Mesothelial cell of epicardium (in vitro differentiated cells): ENCODE data around the gene ABCC6. TPM values are rescaled to one million over a fixed set of nuclear protein-coding genes. Genes with fewer than 3 reads are reported as not detected.
"Not testable (repeated sequence)": the region's sequence is repeated elsewhere in the genome, so short reads cannot be mapped to it uniquely, and the experiment has no call there.

Experiments
- DNase-seq, 2 experiments: peaks; one replicate each; pipeline ENCODE4 v3.0.0; 2021; ENCODE audit warnings: low spot score in 2 of 2; ENCODE audit not compliant: unreplicated experiment in 2 of 2
- H3K27ac Mint-ChIP-seq: 2 replicates; pipeline ENCODE4 v1.8.0; 2021; ENCODE audit warnings: mixed read lengths
- H3K27me3 Mint-ChIP-seq: 2 replicates; pipeline ENCODE4 v1.8.0; 2021; ENCODE audit warnings: low read depth, mixed read lengths
- H3K36me3 Mint-ChIP-seq: 2 replicates; pipeline ENCODE4 v1.8.0; 2021; ENCODE audit warnings: mixed read lengths
- H3K4me1 Mint-ChIP-seq: 2 replicates; pipeline ENCODE4 v1.8.0; 2021; ENCODE audit warnings: mixed read lengths
- H3K4me3 Mint-ChIP-seq: 2 replicates; pipeline ENCODE4 v1.8.0; 2021; ENCODE audit warnings: mild to moderate bottlenecking, moderate library complexity, mixed read lengths
- H3K9me3 Mint-ChIP-seq: 2 replicates; pipeline ENCODE4 v1.8.0; 2021; ENCODE audit warnings: mixed read lengths
- total RNA-seq: library from RNA; stranded (reverse); gene quantifications from 3 replicates; pipeline ENCODE4 v1.2.1, GENCODE V29; 2021
- TF ChIP-seq, protein P1 (sequence below): fragments of 200-600 bp; sonication (generic); IDR thresholded peaks from one replicate; pipeline ENCODE4 v1.5.0; 2021; ENCODE audit warnings: antibody characterized with exemption; ENCODE audit not compliant: unreplicated experiment

The ABCC6 gene
- total RNA-seq, 1 donor from 2014 or later: 3.2 TPM

DNA sequence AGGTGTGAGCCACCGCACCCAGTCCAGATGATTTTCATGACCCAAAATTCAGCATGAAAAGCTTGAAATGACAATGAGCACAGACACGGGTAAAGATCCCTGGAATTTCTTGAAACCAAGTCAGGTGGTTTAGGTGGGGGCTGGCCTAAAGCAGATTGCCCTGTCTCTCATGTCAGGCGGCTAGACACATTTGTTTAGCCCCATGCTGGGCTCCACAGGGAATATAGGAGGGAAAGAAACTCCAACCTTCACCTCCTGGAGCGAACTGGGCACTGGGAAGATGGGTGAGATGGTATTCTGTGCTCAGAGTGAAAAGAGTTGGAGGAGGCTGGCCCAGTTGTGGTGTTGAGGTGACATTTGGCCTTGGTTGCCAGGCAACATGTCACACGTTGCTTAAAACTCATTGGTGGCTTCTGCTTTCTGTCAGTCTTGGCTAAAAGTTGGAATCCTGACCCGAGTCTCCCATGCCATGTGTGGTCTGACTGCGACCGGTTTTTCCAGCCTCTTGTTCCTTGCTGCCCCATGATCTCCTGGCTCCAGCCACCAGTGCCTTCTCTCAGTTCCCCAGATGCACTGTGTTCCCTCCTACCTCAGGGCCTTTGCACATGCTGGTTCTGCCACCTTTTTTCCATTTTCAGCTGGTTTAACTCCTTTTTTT lies 113.7 kb downstream of the ABCC6 start:
- H3K36me3 Mint-ChIP-seq: peaks cover 43% of the 10 kb centered on the region
- TF ChIP-seq, protein P1, sequence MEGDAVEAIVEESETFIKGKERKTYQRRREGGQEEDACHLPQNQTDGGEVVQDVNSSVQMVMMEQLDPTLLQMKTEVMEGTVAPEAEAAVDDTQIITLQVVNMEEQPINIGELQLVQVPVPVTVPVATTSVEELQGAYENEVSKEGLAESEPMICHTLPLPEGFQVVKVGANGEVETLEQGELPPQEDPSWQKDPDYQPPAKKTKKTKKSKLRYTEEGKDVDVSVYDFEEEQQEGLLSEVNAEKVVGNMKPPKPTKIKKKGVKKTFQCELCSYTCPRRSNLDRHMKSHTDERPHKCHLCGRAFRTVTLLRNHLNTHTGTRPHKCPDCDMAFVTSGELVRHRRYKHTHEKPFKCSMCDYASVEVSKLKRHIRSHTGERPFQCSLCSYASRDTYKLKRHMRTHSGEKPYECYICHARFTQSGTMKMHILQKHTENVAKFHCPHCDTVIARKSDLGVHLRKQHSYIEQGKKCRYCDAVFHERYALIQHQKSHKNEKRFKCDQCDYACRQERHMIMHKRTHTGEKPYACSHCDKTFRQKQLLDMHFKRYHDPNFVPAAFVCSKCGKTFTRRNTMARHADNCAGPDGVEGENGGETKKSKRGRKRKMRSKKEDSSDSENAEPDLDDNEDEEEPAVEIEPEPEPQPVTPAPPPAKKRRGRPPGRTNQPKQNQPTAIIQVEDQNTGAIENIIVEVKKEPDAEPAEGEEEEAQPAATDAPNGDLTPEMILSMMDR: no peak
- no peaks in the 10 kb centered on the region for H3K4me1 Mint-ChIP-seq
- DNase-seq: no peak
- H3K27me3 Mint-ChIP-seq: no peaks in the 10 kb centered on the region
- no peak overlapping the region for H3K4me3 Mint-ChIP-seq
- H3K27ac Mint-ChIP-seq: no peak overlapping the region
- H3K9me3 Mint-ChIP-seq: no peaks in the 10 kb centered on the region

DNA sequence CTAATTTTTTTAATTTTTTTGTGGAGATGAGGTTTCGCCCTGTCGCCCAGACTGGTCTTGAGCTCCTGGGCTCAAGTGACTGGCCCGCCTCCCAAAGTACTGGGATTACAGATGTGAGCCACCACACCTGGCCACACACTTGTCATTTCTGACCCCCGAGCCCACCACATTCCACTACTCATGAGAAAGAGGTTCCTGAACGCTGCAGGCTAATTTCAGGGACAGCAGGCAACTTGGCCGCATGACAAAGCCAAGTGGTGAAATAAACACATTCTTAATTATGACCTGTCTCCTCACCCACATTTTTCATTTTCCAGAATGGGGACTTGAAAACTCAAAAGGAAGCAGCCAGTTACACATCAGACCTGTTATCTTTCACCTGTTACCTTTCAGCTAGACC lies 114.5 kb downstream of the ABCC6 start:
- H3K36me3 Mint-ChIP-seq: peaks cover 44% of the 10 kb centered on the region
- no peaks in the 10 kb centered on the region for H3K4me1 Mint-ChIP-seq
- TF ChIP-seq, protein P1: no peak
- no peaks in the 10 kb centered on the region for H3K9me3 Mint-ChIP-seq
- no peak overlapping the region for H3K4me3 Mint-ChIP-seq
- H3K27me3 Mint-ChIP-seq: no peaks in the 10 kb centered on the region
- no peak overlapping the region for H3K27ac Mint-ChIP-seq
- DNase-seq: no peak

DNA sequence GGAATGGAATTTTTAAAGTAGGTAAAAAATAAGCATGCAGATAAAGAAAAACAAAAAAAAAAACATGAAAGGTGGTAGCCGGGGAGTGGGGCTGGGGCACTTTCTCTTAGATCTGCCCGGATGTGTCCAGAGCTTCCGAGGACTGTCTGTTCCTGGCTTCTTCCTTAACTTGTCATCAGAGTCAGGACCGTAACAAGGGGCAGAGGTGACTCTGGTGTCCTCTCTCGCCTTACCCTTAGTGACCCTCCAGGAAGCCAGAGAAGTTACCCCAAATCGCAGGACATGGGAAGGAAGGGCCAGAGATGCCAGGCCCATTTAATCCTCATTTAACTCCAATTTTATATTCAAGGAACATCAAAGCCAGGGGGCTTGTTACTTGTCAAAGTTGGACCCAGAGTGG lies 115.5 kb downstream of the ABCC6 start:
- Mint-ChIP-seq H3K27ac (no peak overlapping the region), H3K36me3 (peaks cover 51% of the 10 kb centered on the region), H3K4me3 (no peak overlapping the region), H3K27me3 (no peaks in the 10 kb centered on the region), H3K9me3 (no peaks in the 10 kb centered on the region), H3K4me1 (no peaks in the 10 kb centered on the region)
- TF ChIP-seq, protein P1: no peak
- no peak for DNase-seq

DNA sequence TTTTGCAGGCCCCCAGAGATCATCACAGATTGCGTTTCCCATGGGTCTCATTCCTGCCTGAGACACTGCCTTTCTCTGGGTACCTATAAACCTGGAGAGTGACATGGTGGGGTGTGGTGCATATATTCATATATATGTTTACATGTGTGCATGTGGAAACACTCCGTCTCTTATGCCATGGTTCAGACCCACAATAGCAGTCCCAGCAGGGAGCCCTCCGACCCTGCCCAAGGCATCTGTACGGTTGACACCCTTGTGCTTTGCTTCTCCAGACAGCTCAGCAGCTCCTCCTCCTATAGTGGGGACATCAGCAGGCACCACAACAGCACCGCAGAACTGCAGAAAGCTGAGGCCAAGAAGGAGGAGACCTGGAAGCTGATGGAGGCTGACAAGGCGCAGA lies 116.8 kb downstream of the ABCC6 start:
- Mint-ChIP-seq H3K4me1 (no peaks in the 10 kb centered on the region), H3K36me3 (peaks cover 52% of the 10 kb centered on the region)
- TF ChIP-seq, protein P1: no peak

DNA sequence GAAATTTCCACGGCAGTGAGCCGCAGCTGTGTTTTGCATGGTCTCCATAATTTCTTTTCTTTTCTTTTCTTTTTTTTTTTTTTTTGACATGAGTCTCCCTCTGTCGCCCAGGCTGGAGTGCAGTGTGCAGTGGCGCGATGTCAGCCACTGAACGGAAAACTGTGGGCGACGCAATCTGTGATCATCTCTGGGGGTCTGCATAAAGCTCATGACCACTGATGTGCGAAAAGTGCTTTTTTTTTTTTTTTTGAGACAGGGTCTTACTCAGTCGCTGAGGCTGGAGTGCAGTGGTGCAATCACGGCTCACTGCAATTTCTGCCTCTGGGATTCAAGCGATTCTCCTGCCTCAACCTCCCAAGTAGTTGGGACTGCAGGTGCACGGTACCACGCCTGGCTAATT lies 117.6 kb downstream of the ABCC6 start:
- Mint-ChIP-seq H3K27me3 (no peaks in the 10 kb centered on the region), H3K9me3 (no peaks in the 10 kb centered on the region), H3K27ac (no peak overlapping the region), H3K4me3 (no peak overlapping the region), H3K36me3 (peaks cover 48% of the 10 kb centered on the region), H3K4me1 (no peaks in the 10 kb centered on the region)
- TF ChIP-seq, protein P1: no peak
- DNase-seq: no peak

More for the DNA sequence above, 116.8 kb downstream of the ABCC6 start:
- DNase-seq: no peak
- H3K27ac Mint-ChIP-seq: no peak overlapping the region
- no peak overlapping the region for H3K4me3 Mint-ChIP-seq
- no peaks in the 10 kb centered on the region for H3K27me3 Mint-ChIP-seq
- H3K9me3 Mint-ChIP-seq: no peaks in the 10 kb centered on the region

DNA sequence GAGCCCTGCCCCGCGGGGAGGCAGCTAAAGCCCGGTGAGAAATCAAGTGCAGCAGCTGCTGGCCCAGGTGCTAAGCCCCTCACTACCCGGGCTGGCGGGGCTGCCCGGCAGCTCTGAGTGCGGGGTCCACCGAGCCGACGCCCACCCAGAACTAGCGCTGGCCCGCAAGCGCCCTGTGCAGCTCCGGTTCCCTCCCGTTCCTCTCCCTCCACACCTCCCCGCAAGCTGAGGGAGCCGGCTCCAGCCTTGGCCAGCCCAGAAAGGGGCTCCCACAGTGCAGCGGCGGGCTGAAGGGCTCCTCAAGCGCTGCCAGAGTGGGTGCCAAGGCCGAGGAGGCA lies 118.5 kb downstream of the ABCC6 start:
- H3K36me3 Mint-ChIP-seq: peaks cover 42% of the 10 kb centered on the region
- not testable (repeated sequence) for H3K4me3 Mint-ChIP-seq

DNA sequence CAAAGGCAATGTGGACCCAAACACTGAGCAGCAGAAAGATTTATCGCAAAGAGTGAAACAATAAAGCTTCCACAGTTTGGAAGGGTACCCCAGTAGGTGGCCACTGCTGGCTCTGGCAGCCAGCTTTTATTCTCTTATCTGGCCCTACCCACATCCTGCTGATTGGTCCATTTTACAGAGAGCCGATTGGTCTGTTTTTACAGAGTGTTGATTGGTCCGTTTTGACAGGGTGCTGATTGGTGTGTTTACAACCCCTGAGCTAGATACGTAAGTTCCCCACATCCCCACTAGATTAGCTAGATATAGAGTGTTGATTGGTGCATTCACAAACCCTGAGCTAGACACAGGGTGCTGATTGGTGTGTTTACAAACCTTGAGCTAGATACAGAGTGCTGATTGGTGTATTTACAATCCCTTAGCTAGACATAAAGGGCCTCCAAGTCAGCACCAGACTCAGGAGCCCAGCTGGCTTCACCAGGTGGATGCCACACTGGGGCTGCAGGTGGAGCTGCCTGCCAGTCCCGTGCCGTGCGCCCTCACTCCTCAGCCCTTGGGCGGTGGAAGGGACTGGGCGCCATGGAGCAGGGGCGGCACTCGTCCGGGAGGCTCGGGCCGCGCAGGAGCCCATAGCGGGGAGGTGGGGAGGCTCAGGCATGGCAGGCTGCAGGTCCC lies 119.0 kb downstream of the ABCC6 start:
- H3K36me3 Mint-ChIP-seq: peaks cover 38% of the 10 kb centered on the region
- not testable (repeated sequence) for DNase-seq, H3K9me3 Mint-ChIP-seq, H3K4me1 Mint-ChIP-seq, H3K4me3 Mint-ChIP-seq, H3K27me3 Mint-ChIP-seq, H3K27ac Mint-ChIP-seq

More for the DNA sequence above, 118.5 kb downstream of the ABCC6 start:
- DNase-seq, H3K27ac Mint-ChIP-seq, H3K4me1 Mint-ChIP-seq, H3K9me3 Mint-ChIP-seq, H3K27me3 Mint-ChIP-seq: not testable (repeated sequence)
